Measurements from ENCODE around the gene USPL1.

GRCh38 chr13:30681843-30682242 lies 64.1 kb downstream of the USPL1 start:
- TF ChIP-seq CTCF (optimal IDR thresholded peaks at IDR 0.05 in 1 of 3, IDR thresholded peaks at IDR 0.05 in 1 of 3, conservative IDR thresholded peaks at IDR 0.05 in 1 of 3; ENCODE audit: extremely low read depth in 1 of 3, insufficient read depth in 2 of 3, low read length in 3 of 3): no peak
- no peak for TF ChIP-seq EZH2 (IDR thresholded peaks at IDR 0.05; ENCODE audit: low read length)

Data from keratinocyte (primary cell).